A673 (cell line): ENCODE measurements around the gene DES. TPM values are rescaled to one million over a fixed set of nuclear protein-coding genes. Genes with fewer than 3 reads are reported as not detected.

Experiments
- BruUV-seq: library from RNA; stranded (reverse); fragments of 400-500 nt; replicated peaks from 2 replicates; lab custom pipeline; 2021; lab: Mats Ljungman, UMichigan
- CTCF ChIA-PET: fragments of 300-600 bp; sonication (Branson Sonifier 250); formaldehyde crosslinking; loops from one replicate; lab custom pipeline; 2022; ENCODE audit warnings: antibody characterized with exemption; lab: Charles Lee
- POLR2A ChIA-PET: fragments of 300-600 bp; sonication (Branson Sonifier 250); formaldehyde crosslinking; loops from one replicate; lab custom pipeline; 2022; ENCODE audit warnings: antibody characterized with exemption; ENCODE audit not compliant: low non-redundant PET; lab: Charles Lee
- DNase-seq: peaks from one replicate; pipeline ENCODE4 v3.0.0-alpha.2; 2015; ENCODE audit warnings: low spot score
- H3K27ac ChIP-seq: fragments of 200-600 bp; sonication (generic); 2 replicates; pipeline ENCODE4 v1.5.1; 2016; ENCODE audit warnings: mixed run types, low read depth, mild to moderate bottlenecking, mixed read lengths, antibody characterized with exemption, low read length; ENCODE audit not compliant: poor library complexity, severe bottlenecking
- H3K27me3 ChIP-seq: fragments of 200-600 bp; sonication (generic); replicated peaks from 2 replicates; pipeline ENCODE4 v1.6.1; 2017; ENCODE audit warnings: mixed run types, low read depth, mild to moderate bottlenecking, mixed read lengths, antibody characterized with exemption, low read length; ENCODE audit not compliant: insufficient read depth, poor library complexity
- H3K36me3 ChIP-seq: fragments of 200-600 bp; sonication (generic); 2 replicates; pipeline ENCODE4 v1.6.1; 2016; ENCODE audit warnings: mixed run types, mild to moderate bottlenecking, mixed read lengths, antibody characterized with exemption, low read length; ENCODE audit not compliant: insufficient read depth, poor library complexity, severe bottlenecking
- H3K4me1 ChIP-seq: fragments of 200-600 bp; sonication (generic); 2 replicates; pipeline ENCODE4 v1.6.1; 2017; ENCODE audit warnings: mixed run types, mild to moderate bottlenecking, mixed read lengths, antibody characterized with exemption, low read length; ENCODE audit not compliant: insufficient read depth, poor library complexity, severe bottlenecking
- H3K4me3 ChIP-seq: fragments of 200-600 bp; sonication (generic); 2 replicates; pipeline ENCODE4 v1.5.1; 2016; ENCODE audit warnings: low read depth, mixed run types, mild to moderate bottlenecking, mixed read lengths, low read length; ENCODE audit not compliant: poor library complexity, severe bottlenecking
- H3K9me3 ChIP-seq: fragments of 200-600 bp; sonication (generic); 2 replicates; pipeline ENCODE4 v1.6.1; 2016; ENCODE audit warnings: mixed run types, low read depth, mild to moderate bottlenecking, mixed read lengths, antibody characterized with exemption, low read length; ENCODE audit not compliant: poor library complexity, severe bottlenecking
- EZH2 ChIP-seq: fragments of 200-600 bp; sonication (generic); IDR thresholded peaks from 2 replicates; pipeline ENCODE4 v1.6.1; 2017; ENCODE audit warnings: borderline replicate concordance, low read depth, mild to moderate bottlenecking, mixed read lengths, antibody characterized with exemption, low read length; ENCODE audit not compliant: poor library complexity, severe bottlenecking
- intact Hi-C: fragments of 100-400 bp; cut with micrococcal nuclease; formaldehyde crosslinking; loops from one replicate; pipeline ENCODE4 v1.10.0; 2022; ENCODE audit not compliant: unreplicated experiment
- total RNA-seq: library from RNA; stranded (reverse); gene quantifications from 2 replicates; pipeline ENCODE4 v1.2.3, GENCODE V29; 2021
- TF ChIP-seq, protein P1 (sequence below): fragments of 300-800, 200-600 bp; sonication (generic); conservative IDR thresholded peaks from 2 replicates; pipeline ENCODE4 v1.5.1; 2017; ENCODE audit warnings: low read depth, mild to moderate bottlenecking, antibody characterized with exemption, low read length, moderate library complexity, mixed read lengths

Gene DES
- total RNA-seq, 1 experiment from 2014 or later: not detected

- Histone ChIP-seq H3K27me3 (no peaks in the 10 kb centered on the region), H3K27ac (no peak overlapping the region), H3K9me3 (no peaks in the 10 kb centered on the region), H3K4me3 (peak overlapping the region; percentile 60), H3K36me3 (no peaks in the 10 kb centered on the region), H3K4me1 (peaks cover 6% of the 10 kb centered on the region)
- BruUV-seq: no TSS peak
- TF ChIP-seq EZH2: no peak
- TF ChIP-seq, protein P1, sequence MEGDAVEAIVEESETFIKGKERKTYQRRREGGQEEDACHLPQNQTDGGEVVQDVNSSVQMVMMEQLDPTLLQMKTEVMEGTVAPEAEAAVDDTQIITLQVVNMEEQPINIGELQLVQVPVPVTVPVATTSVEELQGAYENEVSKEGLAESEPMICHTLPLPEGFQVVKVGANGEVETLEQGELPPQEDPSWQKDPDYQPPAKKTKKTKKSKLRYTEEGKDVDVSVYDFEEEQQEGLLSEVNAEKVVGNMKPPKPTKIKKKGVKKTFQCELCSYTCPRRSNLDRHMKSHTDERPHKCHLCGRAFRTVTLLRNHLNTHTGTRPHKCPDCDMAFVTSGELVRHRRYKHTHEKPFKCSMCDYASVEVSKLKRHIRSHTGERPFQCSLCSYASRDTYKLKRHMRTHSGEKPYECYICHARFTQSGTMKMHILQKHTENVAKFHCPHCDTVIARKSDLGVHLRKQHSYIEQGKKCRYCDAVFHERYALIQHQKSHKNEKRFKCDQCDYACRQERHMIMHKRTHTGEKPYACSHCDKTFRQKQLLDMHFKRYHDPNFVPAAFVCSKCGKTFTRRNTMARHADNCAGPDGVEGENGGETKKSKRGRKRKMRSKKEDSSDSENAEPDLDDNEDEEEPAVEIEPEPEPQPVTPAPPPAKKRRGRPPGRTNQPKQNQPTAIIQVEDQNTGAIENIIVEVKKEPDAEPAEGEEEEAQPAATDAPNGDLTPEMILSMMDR: no peak
- POLR2A ChIA-PET: interaction anchor here (0.6 kb wide), 1 partner anchor 162 kb away, joined by 4 read pairs; no protein-coding TSS in a partner anchor
- intact Hi-C loops: no loop called here
- no peak for DNase-seq
- CTCF ChIA-PET: interaction anchor here (0.6 kb wide), 2 partner anchors 38 to 80 kb away, joined by 4 to 6 read pairs; no protein-coding TSS in a partner anchor
These were observed 24.3 kb downstream of the DES start for GRCh38 chr2:219442256-219443015.

DNA sequence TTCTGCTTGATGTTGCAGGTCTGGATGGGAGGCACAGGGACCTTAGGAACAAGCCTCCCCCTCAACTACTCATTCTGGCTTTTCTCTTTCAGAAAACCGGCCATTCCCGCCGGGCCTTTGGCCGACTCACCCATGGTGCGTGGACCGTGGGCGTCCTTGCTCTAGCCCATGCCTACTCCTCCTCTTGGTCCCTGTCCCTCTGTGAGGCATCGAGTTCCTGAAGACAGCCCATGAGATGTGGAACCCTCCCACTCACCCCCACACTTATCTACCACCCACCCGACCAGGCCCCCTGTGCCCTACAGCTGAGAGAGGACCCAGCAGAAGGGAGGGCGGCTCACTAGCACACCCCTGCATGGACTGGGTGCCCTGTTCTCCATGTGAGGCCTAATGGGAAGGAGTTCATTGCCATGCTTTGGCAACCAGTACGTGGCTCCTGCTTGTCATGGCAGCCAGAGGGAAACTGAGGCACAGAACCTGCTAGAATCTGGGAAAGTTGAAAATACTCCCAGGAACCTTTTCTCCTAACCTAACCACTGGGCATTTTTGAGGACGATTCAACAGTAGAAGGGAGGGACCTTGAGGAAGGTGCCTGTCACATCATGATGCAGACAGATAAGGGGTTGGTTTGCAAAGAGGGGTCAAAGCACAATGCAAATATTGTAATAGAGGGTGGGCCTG, 25.0 kb downstream of the DES start:
- TF ChIP-seq, protein P1: no peak
- Histone ChIP-seq H3K4me3 (peak overlapping the region; percentile 60), H3K4me1 (peaks cover 6% of the 10 kb centered on the region), H3K27ac (no peak overlapping the region), H3K36me3 (no peaks in the 10 kb centered on the region), H3K9me3 (no peaks in the 10 kb centered on the region), H3K27me3 (no peaks in the 10 kb centered on the region)
- POLR2A ChIA-PET: no interaction called here
- intact Hi-C loops: no loop called here
- no TSS peak for BruUV-seq
- no peak for DNase-seq
- CTCF ChIA-PET: no interaction called here

- ChIA-PET CTCF (no interaction called here), POLR2A (no interaction called here)
- Histone ChIP-seq H3K27me3 (no peaks in the 10 kb centered on the region), H3K4me3 (no peak overlapping the region), H3K36me3 (no peaks in the 10 kb centered on the region), H3K9me3 (no peaks in the 10 kb centered on the region), H3K4me1 (peaks cover 6% of the 10 kb centered on the region), H3K27ac (no peak overlapping the region)
- DNase-seq: no peak
- TF ChIP-seq EZH2: no peak
- TF ChIP-seq, protein P1: no peak
- BruUV-seq: no TSS peak
- intact Hi-C loops: no loop called here
These were observed 25.5 kb downstream of the DES start for GRCh38 chr2:219443697-219444023.
